GM23248 (cell line): ENCODE data around the gene ALOX12B. TPM values are rescaled to one million over a fixed set of nuclear protein-coding genes. Genes with fewer than 3 reads are reported as not detected.

Experiments used
- DNase-seq: peaks from one replicate; pipeline ENCODE4 v3.0.0-alpha.2; 2015
- H2AFZ ChIP-seq: fragments of 200-600 bp; sonication (generic); 2 replicates; pipeline ENCODE4 v1.6.1; 2016; ENCODE audit warnings: antibody characterized with exemption
- H3F3A ChIP-seq: fragments of 200-600 bp; sonication (generic); 2 replicates; pipeline ENCODE4 v1.6.1; 2016; ENCODE audit warnings: mild to moderate bottlenecking, antibody characterized with exemption, mixed run types; ENCODE audit not compliant: insufficient read depth
- H3K27ac ChIP-seq: fragments of 200-600 bp; sonication (generic); 2 replicates; pipeline ENCODE4 v1.5.1; 2016; ENCODE audit warnings: mild to moderate bottlenecking
- H3K27me3 ChIP-seq: fragments of 200-600 bp; sonication (generic); replicated peaks from 2 replicates; pipeline ENCODE4 v1.6.1; 2016; ENCODE audit warnings: mild to moderate bottlenecking; ENCODE audit not compliant: insufficient read depth
- H3K36me3 ChIP-seq: fragments of 200-600 bp; sonication (generic); 2 replicates; pipeline ENCODE4 v1.6.1; 2016; ENCODE audit warnings: low read depth, mild to moderate bottlenecking
- H3K4me1 ChIP-seq: fragments of 200-600 bp; sonication (generic); 2 replicates; pipeline ENCODE4 v1.6.1; 2016; ENCODE audit warnings: mild to moderate bottlenecking; ENCODE audit not compliant: insufficient read depth
- H3K4me2 ChIP-seq: fragments of 200-600 bp; sonication (generic); one replicate; pipeline ENCODE4 v1.6.1; 2016; ENCODE audit warnings: mild to moderate bottlenecking; ENCODE audit not compliant: unreplicated experiment
- H3K4me3 ChIP-seq: fragments of 200-600 bp; sonication (generic); 2 replicates; pipeline ENCODE4 v1.5.1; 2016; ENCODE audit warnings: mild to moderate bottlenecking
- H3K79me2 ChIP-seq: fragments of 200-600 bp; sonication (generic); 2 replicates; pipeline ENCODE4 v1.6.1; 2016; ENCODE audit warnings: mild to moderate bottlenecking; ENCODE audit not compliant: insufficient read depth
- H3K9ac ChIP-seq: fragments of 200-600 bp; sonication (generic); 2 replicates; pipeline ENCODE4 v1.6.1; 2016; ENCODE audit warnings: mild to moderate bottlenecking
- H3K9me2 ChIP-seq: fragments of 200-600 bp; sonication (generic); 2 replicates; pipeline ENCODE4 v1.6.1; 2016; ENCODE audit warnings: mixed run types, mild to moderate bottlenecking, moderate library complexity; ENCODE audit not compliant: insufficient read depth
- H3K9me3 ChIP-seq: fragments of 200-600 bp; sonication (generic); one replicate; pipeline ENCODE4 v1.6.1; 2017; ENCODE audit warnings: low read depth
- H4K20me1 ChIP-seq: fragments of 200-600 bp; sonication (generic); 2 replicates; pipeline ENCODE4 v1.6.0; 2016; ENCODE audit not compliant: insufficient read depth
- EZH2 ChIP-seq: fragments of 200-600 bp; sonication (generic); IDR thresholded peaks from 2 replicates; pipeline ENCODE4 v1.6.1; 2018; ENCODE audit warnings: antibody characterized with exemption, mild to moderate bottlenecking; ENCODE audit not compliant: insufficient read depth, poor library complexity, severe bottlenecking
- EZH2phosphoT487 ChIP-seq: fragments of 200-600 bp; sonication (generic); IDR thresholded peaks from 2 replicates; pipeline ENCODE4 v1.6.1; 2018; ENCODE audit warnings: antibody characterized with exemption, moderate library complexity, mild to moderate bottlenecking, low read depth; ENCODE audit not compliant: insufficient read depth
- WGBS, 2 experiments: methylation state at CpG; one replicate each; pipeline ENCODE4 v1.1.6; 2015 to 2017; ENCODE audit warnings: low lambda C conversion rate in 2 of 2, low coverage in 1 of 2; ENCODE audit errors: missing lambda C conversion rate in 2 of 2; 5-methylcytosine and 5-hydroxymethylcytosine counted together
- in situ Hi-C: fragments of 300-500 bp; cut with MboI; formaldehyde crosslinking; loops from 2 replicates; pipeline ENCODE4 v1.15.0; 2020
- polyA plus RNA-seq: library from polyadenylated mRNA; unstranded; fragments of >200 nt; fragmentation: Nextera tagmentation; extraction: Ambion mirVana; gene quantifications from 2 replicates; pipeline ENCODE4 v1.2.1, GENCODE V29; 2016
- total RNA-seq: library from RNA; depleted of rRNA; stranded (reverse); fragments of >200 nt; shearing (Covaris generic); gene quantifications from 2 replicates; pipeline ENCODE4 v1.2.3, GENCODE V29; 2014

Gene ALOX12B
- total and polyA plus RNA-seq, 2 experiments from 2014 or later, result not detected

- Histone ChIP-seq H3K27me3 (peaks cover 64% of the 10 kb centered on the region), H3K9ac (no peak overlapping the region), H3K36me3 (no peaks in the 10 kb centered on the region), H3K9me2 (no peaks in the 10 kb centered on the region), H3K79me2 (no peaks in the 10 kb centered on the region), H4K20me1 (no peaks in the 10 kb centered on the region), H3K4me2 (no peak overlapping the region), H3K9me3 (no peaks in the 10 kb centered on the region), H3K27ac (no peak overlapping the region), H3K4me1 (0 out of 2 replicates have a peak, but pooled peaks cover 5% of the 10 kb centered on the region), H2AFZ (no peak overlapping the region), H3F3A (no peaks in the 10 kb centered on the region), H3K4me3 (no peak overlapping the region)
- no peak for TF ChIP-seq EZH2
- TF ChIP-seq EZH2phosphoT487, result 0 out of 2 replicates have a peak, but pooled peaks have one; percentile 25
- in situ Hi-C loops, result no loop called here
- WGBS, 2 experiments, result 2 to 3% methylated on average over 10 of the region's 10 CpGs
- peak; percentile 84 for DNase-seq
Measured at GRCh38 chr17:8060274-8060673, 27.2 kb downstream of the ALOX12B start.

- Histone ChIP-seq H3K27me3 (peaks cover 53% of the 10 kb centered on the region), H3K36me3 (no peaks in the 10 kb centered on the region), H3K9me2 (no peaks in the 10 kb centered on the region), H3K4me2 (no peak overlapping the region), H3F3A (no peaks in the 10 kb centered on the region), H3K9ac (no peak overlapping the region), H3K9me3 (no peaks in the 10 kb centered on the region), H2AFZ (no peak overlapping the region), H3K27ac (no peak overlapping the region), H3K79me2 (no peaks in the 10 kb centered on the region), H4K20me1 (no peaks in the 10 kb centered on the region), H3K4me3 (no peak overlapping the region), H3K4me1 (0 out of 2 replicates have a peak, but pooled peaks cover 5% of the 10 kb centered on the region)
- in situ Hi-C loops, result no loop called here
- WGBS, 2 experiments, result 19 to 37% methylated on average over 7 of the region's 7 CpGs
- DNase-seq, result no peak
- TF ChIP-seq EZH2 (no peak), EZH2phosphoT487 (no peak)
Measured at GRCh38 chr17:8059131-8059530, 28.4 kb downstream of the ALOX12B start.

GRCh38 chr17:8057691-8058114 is 29.8 kb downstream of the ALOX12B start:
- Histone ChIP-seq H3K4me1 (0 out of 2 replicates have a peak, but pooled peaks cover 4% of the 10 kb centered on the region), H3K27me3 (peaks cover 43% of the 10 kb centered on the region), H3K36me3 (no peaks in the 10 kb centered on the region), H3K9ac (no peak overlapping the region), H3K4me3 (no peak overlapping the region), H3K9me2 (no peaks in the 10 kb centered on the region), H3K4me2 (no peak overlapping the region), H3K9me3 (no peaks in the 10 kb centered on the region), H3F3A (no peaks in the 10 kb centered on the region), H3K79me2 (no peaks in the 10 kb centered on the region), H2AFZ (no peak overlapping the region), H3K27ac (no peak overlapping the region), H4K20me1 (no peaks in the 10 kb centered on the region)
- in situ Hi-C loops, result no loop called here
- TF ChIP-seq EZH2phosphoT487 (no peak), EZH2 (no peak)
- 4 to 6% methylated on average over 14 of the region's 14 CpGs for WGBS, 2 experiments
- peak; percentile 88 for DNase-seq

DNA sequence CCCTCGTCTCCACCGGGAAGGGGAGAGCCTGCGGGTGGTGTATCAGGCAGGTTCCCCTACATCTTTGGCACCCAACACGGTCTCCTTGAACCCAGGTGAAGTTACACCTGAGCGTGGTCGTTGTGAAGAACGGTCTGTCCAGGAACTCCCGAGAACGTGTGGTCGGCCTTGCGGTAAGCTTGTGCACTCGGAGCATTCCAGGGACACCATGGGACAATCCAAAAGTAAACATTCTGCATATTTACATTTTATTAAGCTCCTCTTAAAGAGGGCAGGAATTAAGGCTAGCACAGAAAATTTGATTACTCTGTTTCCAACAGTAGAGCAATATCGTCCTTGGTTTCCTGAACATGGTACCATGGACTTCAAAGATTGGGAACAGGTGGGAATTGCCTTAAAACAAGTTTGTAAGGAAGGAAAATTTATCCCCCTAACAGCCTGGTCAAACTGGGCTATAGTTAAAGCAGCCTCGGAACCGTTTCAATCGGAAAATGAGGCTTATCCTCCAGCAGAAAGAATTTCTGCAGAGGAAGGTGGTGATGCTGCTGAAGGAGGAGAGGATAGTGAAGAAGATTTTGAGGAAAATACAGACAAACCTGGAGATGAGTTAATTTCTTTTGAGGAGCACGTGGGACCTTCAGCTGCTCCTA is 30.4 kb downstream of the ALOX12B start:
- H3K9me3 ChIP-seq, result no peaks in the 10 kb centered on the region
- no peaks in the 10 kb centered on the region for H3K4me1 ChIP-seq
- no peak overlapping the region for H3K27ac ChIP-seq
- TF ChIP-seq EZH2phosphoT487, result no peak
- no peak for TF ChIP-seq EZH2
- no peaks in the 10 kb centered on the region for H3F3A ChIP-seq
- H3K36me3 ChIP-seq, result no peaks in the 10 kb centered on the region
- 64 to 70% methylated on average over 16 to 17 of the region's 17 CpGs for WGBS, 2 experiments
- no peak overlapping the region for H3K4me2 ChIP-seq
- H4K20me1 ChIP-seq, result no peaks in the 10 kb centered on the region
- H2AFZ ChIP-seq, result no peak overlapping the region
- no peak overlapping the region for H3K9ac ChIP-seq
- in situ Hi-C loops, result no loop called here
- H3K79me2 ChIP-seq, result no peaks in the 10 kb centered on the region
- H3K27me3 ChIP-seq, result peaks cover 37% of the 10 kb centered on the region
- no peaks in the 10 kb centered on the region for H3K9me2 ChIP-seq
- no peak for DNase-seq
- H3K4me3 ChIP-seq, result no peak overlapping the region
